GM19372 (cell line): ENCODE results near the gene CHST15.

Source experiments
- ATAC-seq: cut with Tn5 transposase; IDR thresholded peaks from one replicate; pipeline ENCODE4 v1.9.1; 2021; ENCODE audit warnings: mild to moderate bottlenecking, low read depth, moderate library complexity; ENCODE audit not compliant: unreplicated experiment

CHST15 gene

DNA sequence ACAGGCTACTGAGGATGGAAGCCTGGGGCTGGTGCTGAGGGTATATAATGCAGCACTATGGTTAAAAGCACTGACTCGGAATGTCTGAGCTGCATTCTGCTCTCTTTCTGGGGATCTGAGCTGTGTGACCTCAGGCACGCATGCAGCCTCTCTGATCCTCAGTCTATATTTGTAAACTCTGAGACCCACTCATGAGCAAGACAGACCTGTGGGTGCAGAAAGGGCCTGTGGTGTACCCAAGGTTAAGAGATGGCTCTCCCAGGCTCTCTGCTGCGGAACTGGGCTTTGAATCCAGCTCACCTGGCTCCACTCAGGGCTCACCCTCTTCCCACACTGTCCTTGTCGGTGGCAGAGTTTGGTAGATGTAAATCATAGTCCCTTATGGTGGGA lies 89.9 kb downstream of the CHST15 start:
- ATAC-seq, result no peak

DNA sequence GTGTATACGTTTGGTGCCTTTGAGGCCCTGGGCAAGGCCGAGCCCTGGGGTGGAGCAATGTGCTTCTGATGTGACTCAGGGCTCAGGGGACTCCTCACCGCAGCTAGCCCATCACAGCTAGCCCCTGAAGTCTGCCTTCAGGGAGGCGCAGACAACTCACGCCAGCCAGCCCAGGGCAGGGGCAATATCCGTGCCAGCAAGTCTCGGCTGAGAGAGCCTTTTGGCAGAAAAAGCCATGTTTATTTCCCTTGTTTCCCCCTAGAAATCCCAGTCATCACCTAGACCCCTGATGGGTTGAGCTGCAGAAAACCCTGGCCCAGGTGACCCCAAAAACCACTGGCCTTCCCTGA lies 90.4 kb downstream of the CHST15 start:
- no peak for ATAC-seq

DNA sequence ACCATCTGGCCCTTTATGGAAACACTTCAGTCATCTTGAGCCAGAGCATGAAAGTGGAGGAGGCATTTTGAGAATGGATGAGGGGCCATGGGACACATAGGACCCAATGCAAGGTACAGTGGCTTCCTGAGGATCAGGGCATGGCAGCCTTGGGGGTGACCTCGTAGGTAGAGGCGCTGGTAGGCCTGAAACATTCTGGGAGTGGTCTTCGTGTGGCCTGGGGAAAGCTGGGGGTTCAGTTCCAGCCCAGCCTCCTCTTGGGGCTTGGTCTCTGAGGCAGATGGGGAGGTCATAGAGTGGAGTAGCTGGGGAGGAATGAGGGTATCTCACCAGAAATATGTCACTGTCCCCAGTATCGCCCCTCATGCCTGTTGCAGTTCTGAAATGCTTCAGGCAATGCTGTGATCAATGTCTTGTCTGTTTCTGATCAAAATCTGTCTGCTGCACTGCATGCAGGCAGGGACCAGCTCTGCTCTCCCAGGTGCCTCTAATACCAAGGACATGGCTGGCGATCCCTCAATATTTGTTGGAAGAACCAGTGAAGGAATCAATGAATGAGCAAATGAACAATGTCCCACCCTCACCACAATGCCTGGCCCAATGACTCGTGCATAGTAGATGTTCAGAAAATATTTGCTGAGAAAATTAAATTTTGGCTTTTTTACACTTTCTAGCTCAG lies 90.9 kb downstream of the CHST15 start:
- no peak for ATAC-seq

DNA sequence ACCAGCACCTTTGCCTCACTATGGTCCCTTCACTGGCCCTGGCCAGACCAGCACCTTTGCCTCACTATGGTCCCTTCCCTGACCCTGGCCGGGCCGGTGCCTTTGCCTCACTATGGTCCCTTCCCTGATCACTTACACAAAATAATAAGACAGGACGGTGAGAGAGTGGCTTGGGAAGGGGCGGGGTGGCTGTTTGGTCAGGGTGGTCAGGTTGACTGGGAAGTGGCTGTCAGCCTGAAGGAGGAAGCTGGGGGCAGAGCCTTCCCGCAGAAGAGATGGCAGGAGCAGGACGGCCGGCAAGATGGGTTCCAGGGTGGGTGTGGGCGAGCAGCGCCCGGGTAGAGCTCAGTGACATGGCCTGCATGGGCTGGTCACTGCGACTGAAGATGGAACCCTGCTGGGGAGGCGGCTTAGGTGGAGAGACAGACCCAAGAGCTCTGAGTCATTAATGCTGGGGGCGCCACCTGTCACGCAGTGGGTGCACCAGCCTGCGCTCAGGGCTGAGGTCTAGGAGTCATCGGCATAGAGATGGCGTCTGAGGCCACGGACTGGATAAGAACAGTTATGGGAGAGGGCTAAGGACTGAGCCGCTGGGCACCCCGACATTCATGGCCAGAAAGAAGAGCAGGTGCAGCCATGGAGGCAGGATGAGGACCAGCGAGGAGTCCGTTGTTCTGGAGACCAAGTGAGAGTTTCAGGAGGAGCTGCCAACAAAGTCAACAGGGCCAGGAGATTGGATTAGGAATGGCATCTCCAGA lies 91.8 kb downstream of the CHST15 start:
- ATAC-seq, result no peak

DNA sequence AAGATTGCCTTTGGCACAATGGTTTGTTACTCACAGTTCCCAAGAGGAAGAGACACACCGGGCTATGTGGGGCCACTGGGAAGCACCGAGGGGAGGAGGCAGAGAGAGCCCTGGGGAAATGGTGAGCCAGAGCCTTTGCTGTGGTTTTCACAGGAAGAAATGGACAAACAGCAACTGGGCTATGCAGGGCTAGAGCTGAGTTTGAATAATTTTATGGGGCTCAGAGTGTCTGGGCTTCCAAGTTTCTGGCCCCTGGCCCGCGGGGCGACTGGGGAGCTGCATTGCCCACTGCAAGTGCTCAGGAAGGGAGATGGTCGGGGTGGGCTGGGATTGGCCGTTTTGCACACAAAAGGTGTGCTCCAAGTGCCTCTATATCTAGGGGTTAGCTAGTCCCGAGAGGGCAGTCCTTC lies 92.6 kb downstream of the CHST15 start:
- ATAC-seq, result no peak

DNA sequence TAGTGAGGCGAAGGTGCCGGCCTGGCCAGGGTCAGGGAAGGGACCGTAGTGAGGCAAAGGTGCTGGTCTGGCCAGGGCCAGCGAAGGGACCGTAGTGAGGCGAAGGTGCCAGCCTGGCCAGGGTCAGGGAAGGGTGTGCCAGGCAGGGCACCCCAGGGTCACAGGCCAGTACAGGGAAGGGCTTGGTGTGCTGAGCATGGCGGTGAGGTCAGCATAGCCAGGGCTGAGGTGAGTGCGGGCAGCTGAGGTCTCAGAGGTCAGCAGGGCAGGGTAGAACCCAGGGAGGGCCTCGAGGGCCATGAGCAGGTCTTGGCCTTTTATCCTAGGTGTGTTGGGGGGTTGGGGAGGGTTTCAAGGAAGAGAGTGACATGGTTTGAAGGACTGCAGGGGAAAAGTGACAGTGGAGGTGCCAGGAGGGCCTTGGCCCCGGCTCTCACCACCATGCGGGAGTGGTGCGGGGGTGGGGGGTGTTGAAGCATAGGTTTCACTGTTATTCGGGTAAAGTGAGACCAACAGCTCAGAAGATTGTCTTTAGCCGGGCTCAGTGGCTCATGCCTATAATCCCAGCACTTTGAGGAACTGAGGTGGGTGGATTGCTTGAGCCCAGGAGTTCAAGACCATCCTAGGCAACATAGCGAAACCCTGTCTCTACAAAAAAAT lies 93.3 kb downstream of the CHST15 start:
- no peak for ATAC-seq

DNA sequence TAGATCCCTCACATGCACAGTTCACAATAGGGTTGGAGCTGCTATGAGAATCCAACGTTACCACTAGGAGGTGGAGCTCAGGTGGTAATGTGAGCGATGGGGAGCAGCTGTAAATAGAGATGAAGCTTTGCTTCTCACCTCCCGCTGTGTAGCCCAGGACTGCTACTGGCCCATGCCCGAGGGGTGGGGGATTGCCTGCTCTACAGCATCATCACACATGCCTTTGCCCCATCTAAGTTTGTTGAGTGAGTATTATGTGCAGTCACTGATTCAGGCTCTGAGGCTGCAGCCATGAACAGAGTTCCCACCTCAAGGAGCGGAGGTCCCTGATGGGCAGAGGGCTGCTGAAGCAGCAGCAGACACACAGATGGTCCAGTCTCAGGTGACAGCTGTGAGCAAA lies 94.1 kb downstream of the CHST15 start:
- ATAC-seq, result no peak

DNA sequence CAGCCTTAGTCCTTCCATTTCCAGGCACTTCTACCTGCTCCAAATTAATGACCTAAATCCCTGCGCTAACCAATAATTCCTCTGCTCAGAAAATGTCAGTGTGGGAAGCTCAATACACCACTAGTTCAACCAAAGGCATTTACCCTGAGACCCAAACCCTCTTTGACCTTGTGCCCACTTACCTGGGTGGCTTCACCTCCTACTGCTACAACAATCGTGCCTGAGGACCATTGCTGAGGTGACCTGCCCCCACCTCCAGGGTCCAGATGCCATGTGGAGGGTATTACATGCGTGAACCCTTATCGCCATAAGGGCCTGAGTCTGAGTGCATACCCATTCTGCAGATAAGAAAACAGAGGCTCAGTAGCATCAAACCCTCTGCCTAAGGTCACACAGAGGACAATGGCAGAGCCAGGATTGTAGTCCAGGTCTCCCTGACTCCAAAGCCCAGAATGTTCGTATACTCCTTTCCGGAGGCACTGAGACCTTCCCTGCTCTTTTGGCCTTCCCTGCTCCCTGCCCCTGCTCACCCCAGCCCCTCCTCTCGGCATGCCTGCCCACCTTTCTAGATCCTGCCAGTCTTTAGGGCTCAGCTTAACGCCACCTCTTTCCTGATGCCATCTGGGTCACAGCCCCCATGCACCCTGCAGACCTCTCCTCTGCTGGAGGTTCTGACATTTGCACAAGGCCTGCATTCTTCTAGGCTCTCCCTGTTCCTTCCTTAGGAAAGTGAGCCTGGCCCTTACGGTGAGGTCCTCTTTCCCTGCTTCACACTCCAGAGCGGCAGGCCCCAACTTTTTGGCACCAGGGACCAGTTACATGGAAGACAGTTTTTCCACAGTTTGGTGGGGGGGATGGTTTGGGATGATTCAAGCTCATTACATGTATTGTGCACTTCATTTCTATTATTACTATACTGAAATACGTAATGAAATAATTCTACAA lies 94.9 kb downstream of the CHST15 start:
- ATAC-seq, result no peak

DNA sequence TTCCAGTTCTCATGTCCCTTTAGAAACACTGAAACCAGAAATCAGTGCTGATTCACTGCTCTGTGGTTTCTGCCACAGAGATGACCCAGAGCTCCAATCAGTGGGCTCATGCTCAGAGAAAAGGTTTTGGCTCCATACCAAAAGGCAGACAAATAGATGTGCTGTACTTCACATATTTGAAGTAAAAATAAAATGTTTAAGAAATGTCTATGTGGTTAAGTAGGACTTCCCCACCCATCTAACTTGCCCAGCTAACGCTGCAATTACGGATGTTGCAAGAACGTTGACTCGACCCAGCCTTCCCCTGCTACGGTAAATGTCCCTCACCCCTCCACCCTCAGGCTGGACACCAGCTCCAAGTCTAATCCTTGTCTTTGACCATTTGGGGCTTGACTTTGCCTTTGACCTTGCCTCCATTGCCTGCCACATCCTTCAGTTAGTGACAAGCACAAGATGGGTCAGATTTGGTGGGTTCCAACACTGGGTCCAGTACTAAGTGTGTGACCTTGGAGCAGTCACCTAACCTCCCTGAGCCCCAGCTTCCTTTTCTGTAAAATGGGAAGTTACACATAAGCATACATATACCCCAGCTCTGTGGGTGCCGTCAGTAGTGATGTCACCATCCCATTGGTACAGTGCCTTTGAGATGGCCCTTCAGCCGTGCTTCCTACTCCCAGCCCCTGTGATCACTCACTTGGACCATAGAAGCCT lies 95.8 kb downstream of the CHST15 start:
- ATAC-seq, result no peak

DNA sequence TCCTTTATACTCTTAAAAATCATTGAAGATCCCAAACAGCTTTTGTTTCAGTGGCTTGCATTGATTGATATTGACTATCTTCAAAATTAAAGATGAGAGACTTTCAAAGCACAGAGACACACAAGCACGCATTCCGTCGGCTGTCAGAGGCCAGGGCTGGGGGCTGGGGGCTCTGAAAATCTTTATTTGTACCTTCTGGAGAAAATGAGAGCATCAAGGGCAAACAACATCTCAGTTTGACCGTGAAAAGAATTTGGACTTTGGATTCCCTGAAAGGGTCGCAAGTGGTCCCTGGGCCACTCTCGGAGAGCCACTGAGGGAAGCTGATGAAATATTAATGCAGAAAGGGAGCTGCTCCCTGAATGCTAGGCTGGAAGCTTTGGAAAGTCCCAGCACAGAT lies 96.4 kb downstream of the CHST15 start:
- no peak for ATAC-seq

DNA sequence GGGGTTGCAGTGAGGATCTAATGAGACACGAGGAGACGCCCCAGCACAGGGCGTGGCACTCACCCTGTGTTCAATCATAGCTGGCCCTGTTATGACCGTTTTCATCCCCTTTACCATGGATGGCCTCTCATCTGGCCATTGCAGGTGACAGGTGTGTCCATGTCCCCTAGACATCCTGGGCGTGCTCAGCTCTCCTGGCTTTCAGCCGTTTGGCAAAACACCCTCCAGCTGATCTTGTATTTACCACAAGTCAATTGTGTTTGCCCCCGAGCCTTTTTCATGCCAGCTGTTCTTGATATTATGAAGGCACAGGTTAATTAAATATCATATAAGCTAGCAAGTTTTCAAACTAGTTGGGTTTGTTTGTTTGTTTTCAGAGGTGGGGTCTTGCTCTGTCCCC lies 97.1 kb downstream of the CHST15 start:
- ATAC-seq, result no peak

DNA sequence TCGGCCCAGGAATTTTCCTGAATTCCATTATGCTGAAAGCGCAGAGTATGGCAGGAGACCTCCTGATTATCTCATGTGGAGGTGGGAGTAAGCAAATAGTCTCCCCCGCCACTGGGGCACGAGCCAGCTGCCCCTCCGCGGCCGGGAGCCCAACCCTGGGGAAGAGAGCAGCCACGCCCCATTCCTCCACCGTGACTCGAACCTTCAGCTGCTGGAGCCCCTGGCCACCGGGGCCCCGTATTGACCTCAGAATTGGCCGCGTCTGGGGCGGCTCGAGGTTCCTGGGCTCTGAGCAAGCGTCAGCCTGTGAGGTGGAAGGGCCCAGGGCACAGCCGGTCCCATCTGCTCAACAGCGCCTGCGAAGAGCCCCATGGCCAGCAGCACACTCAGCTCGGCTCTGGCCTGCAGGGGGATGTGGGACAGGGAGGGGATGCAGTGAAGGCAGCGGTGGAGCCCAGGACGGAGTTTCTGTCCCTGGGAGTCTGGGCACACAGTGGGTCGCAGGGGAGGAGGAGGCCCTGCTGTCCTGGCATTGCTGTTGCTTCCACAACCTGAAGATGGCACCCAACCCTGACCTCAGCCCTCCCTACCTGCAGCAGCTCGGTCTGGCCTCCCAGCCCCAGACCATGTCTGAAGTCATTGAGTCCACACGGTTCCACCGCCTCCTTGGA lies 97.8 kb downstream of the CHST15 start:
- no peak for ATAC-seq

DNA sequence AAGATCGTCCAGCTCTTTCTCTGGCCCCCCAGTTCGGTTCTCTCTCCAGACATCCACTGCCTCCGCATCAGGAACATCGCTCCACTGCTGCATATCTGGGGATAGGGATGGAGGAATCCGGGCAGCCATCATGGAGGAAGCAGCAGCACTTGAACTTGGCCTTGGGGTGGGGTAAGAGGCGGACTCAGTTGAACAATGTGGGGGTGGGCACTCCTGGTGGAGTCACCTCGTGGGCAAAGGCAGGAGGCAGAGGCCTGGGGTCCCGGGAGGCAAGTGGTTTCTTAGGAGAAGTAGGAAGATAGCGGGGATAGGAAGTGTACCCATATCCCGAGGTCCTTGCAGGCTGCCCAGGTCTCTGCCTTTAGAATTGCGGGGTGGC lies 98.3 kb downstream of the CHST15 start:
- no peak for ATAC-seq

DNA sequence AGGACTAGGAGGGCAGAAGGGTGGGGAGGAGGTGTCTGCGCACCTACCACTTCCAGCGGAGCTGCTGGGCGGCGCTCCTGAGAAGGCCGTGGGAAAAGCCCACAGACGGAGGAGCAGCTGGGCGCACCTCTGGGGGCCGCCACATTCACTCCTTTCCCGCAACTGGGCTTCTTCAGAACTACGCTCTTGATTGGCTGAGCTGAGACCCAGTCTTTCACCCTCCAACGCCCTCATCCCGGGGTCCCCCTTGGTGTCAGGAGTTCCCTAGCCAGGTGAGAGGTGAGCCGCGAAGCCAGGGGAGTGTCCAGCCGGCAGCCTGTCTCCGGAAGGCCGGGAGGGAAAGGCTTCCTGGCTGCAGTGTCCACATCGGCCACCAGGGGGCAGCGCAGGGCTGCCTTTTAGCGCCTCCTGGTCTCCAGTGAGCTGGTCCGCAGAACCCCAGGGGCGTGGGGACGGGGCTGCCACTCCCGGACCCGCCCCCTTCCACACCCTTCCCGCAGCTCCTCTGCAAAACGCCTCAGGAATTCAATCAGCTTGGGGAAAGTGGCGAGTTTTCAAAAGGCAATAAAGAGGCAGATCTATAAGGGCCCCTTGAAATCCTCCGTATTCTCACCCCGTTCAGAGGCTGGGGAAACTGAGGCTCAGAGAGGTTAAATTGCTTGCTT lies 98.8 kb downstream of the CHST15 start:
- ATAC-seq, result peak; percentile 65

DNA sequence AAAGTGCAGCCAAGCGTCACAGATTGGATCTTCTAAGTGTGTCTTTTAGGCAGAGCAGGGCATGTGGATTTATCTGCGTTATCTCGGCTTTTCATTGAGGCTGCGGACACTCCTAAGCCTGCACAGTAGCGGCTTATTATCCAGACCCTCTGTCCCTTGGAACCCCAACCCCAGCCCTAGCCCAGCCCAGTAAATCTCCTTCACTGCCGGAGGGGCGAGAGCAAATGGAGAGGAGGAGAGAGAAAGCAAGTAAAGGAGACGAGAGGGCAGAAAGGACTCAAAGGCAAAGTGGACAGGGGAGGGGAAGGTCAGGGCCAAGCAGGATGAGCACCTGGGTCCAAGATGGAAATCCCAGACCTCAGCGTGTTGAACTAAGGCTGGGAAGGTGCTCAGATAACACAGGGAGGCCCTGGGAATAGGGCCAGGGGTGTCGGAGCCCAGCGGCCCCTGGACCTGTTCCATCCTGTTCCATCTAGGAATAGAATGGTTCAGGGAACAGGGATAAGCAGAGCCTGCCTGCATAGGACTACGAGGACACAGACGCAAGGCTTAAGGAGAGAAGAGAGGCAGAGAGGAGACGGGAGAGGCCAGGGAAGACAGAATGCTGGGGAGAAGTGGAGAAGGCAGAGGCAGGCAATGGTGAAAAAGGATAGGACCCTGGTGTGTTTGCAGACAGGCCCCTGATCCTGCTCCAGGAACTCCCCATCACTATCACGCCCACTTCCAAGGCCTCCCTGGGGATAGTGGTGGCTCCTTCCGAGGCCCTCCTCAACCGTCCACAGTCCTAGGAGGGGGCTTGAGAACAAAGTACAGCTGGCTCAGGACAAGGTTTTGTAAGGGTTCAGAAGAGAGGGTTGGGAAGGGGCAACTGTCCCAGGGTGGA lies 99.6 kb downstream of the CHST15 start:
- no peak for ATAC-seq

DNA sequence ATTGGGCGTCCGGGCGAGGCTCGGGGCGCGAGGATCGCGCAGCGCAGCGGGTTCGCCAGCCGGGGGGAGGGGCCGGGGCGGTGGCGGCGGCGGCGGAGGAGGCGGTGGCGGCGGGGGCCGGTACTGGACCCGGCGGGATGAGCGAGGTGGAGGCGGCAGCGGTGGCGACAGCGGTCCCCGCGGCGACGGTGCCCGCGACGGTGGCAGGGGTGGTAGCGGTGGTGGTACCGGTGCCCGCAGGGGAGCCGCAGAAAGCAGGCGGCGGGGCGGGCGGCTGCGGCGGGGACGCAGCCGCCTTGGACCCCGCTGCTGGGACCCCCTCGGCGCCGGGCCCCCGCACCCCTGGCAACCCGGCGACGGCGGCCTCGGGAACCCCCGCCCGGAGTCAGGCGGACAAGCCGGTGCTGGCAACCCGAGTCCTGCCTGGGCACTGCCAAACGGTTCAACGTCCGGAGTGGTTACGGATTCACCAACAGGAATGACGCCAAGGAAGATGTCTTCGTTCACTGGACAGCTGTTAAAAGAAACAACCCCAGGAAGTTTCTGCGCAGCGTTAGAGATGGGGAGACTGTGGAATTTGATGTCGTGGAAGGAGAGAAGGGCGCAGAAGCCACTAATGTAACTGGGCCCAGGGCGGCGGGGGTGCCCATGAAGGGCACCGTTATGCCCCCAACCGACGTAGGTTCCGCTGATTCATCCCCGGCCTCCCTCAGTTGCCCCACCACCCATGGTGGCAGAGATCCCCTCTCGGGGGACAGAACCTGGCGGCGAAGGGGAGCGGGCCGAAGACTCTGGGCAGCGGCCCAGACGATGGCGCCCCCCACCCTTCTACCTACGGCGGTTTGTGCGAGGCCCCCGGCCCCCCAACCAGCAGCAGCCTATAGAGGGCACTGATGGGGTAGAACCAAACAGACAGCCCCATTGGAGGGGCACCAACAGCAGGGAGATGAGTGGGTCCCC lies 101.5 kb downstream of the CHST15 start:
- ATAC-seq, result no peak

DNA sequence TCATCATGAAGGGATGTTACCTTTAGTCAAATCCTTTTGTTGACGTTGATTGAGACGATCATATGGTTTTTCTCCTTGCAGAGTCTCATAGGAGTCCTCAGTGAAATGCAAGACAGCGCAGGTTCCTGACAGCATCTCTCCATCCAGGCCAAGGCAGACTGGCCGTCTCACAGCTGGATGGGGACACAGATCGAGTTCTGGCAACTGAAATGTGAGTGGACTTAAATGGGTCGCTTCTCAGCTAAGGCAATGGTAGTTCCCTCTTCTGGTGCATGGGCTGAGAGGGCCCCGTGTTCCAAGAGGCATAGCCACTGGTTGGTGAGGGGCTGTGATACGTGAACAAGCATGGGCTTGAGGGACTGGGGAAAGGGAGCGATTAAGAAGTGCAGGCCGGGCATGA lies 102.5 kb downstream of the CHST15 start:
- ATAC-seq, result no peak
